GM21360 (cell line): ENCODE data around the gene ZC3H6.
"Not testable (repeated sequence)": the region's sequence is repeated elsewhere in the genome, so short reads cannot be mapped to it uniquely, and the experiment has no call there.

Source experiments
- ATAC-seq: cut with Tn5 transposase; IDR thresholded peaks from one replicate; pipeline ENCODE4 v1.9.1; 2021; ENCODE audit warnings: mild to moderate bottlenecking, moderate library complexity; ENCODE audit not compliant: unreplicated experiment

The ZC3H6 gene

GRCh38 chr2:112332123-112332696, 56.8 kb downstream of the ZC3H6 start:
- ATAC-seq: no peak

DNA sequence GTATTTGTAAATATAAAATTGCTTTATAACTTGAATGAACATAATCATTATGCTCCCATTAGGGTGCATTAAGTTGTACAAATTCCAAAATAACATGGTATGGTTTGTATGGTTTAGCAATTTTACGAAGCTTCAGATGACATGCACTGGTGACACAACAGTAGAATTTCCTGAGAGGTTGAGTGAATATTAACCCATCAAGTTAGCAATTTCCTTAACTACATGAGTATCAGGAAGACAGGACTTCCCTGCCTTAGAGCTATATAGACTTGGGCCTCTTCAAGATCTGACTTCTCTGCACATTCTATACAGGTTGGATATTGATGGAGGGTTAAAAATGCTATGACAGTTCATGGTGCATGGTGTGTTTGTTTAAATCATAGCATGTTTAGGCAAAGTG, 60.2 kb downstream of the ZC3H6 start:
- no peak for ATAC-seq

GRCh38 chr2:112339986-112340385, 64.6 kb downstream of the ZC3H6 start:
- ATAC-seq: no peak

DNA sequence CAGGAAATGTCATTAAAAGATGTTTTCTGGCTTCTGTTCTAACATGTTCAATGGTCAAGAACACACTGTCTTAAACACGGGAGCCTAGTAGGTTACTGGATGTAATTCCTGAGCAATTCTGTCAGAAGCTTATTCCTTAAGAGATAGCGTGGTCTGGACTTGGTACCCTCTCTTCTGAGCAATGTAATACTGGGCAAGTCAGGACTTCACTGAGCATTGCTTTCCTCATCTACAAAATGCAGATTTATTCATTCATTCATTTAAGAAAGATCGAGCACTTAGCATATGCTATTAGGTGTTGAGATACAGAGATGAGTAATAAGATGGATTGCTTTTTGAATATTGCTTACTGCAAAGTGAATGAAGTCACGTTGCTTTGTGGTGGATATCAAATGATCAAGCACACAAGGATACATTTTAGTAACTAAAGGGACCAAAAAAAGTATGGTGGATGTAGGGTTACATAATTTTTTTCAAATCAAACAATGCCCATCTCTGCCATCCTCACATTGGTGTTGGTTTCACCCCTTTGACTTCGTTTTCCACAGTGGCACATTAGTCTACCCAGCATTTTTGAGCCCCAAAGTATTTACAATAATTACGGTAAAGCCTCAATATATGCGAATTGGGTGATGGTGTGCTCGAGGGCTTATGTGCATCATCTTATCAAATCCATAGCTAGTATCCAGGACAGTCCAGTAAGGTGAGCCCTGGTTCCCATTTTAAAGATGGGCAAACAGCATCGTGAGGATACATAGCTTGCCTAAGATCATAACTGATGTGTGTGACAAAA, 65.3 kb downstream of the ZC3H6 start:
- no peak for ATAC-seq

DNA sequence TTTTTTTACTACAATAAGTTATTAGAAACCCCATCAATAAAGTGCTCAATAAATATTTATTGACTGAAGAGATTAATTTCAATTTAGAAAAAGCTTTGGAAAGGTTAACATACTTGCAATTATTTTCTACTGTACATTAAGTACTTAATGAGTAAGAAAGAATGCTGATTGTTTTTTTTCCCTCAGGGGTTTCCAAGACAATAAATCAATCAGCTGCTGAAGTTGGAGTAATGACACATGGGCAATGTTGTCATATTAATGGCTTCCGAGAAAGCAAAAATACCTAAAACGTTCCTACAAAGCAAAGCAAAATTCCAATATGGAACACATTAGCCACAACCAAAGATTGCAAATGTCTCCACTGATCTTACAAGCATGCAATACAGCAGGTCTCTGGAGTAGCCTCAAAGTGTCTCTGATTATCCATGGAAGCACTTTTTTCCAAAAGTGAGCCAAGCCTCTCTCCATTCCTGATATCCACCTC, 66.7 kb downstream of the ZC3H6 start:
- no peak for ATAC-seq

GRCh38 chr2:112343827-112344585, 68.6 kb downstream of the ZC3H6 start:
- ATAC-seq: no peak

DNA sequence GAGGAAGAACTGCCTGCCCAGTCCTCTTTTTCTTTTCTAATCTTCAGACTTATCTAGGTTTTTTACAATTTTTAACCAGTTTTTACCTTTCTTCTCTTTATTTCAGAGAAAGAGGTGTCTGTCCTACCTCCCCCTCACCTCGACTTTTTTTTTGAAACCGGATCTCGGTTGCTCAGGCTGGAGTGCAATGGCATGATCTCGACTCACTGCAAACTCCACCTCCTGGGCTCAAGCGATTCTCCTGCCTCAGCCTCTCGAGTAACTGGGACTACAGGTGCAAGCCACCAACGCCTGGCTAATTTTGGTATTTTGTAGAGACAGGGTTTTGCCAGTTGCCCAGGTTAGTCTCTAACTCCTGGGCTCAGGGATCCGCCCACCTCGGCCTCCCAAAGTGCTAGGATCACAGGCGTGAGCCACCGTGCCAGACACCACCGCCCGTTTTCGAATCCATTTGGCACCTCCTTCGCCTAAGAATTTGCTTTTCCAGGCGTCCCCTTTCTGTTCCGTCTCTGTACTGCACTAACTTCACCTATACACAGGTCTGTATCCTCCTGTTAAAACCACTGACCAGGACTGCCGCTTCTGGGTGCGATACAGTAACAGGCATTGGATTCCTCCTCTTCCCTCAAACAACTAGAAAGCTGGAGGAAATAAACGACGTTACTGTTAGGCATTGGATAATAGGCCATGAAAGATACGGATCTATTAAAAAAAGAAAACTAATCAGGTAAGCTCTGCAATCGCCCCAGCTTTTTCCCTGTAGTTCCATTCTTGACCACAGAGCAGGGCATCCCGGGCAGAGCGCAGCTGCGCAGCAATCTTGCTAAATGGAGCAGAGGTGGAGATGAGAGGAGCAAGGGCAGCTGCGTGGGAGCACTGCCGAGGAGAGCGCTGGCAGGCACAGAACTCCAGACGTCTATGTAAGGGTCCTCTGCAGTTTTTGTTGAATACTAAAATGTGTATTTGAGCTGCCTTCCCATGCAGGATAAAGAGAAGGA, 69.9 kb downstream of the ZC3H6 start:
- ATAC-seq: no peak

DNA sequence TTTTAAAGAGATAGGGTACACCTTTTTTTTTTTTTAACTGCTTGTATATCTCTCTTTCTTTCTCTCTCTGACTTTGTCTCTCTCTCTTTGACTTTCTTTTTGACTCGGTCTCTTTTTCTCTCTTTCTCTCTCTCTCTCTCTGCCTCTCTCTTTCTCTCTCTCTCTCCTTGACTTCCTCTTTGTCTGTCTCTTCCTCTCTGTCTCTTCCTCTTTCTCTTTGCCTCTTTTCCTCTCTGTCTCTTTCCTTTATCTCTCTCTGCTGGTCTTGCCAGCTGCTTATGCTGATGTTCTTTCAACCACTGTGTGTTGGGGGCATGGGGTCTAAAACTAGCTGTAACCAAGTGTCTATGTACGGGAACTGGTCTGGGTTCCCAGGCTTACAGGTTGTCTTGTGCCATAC, 76.9 kb downstream of the ZC3H6 start:
- ATAC-seq: not testable (repeated sequence)

- ATAC-seq: not testable (repeated sequence)
Observed at GRCh38 chr2:112352809-112353603, 77.6 kb downstream of the ZC3H6 start.

- ATAC-seq: not testable (repeated sequence)
Observed at GRCh38 chr2:112354335-112354734, 78.9 kb downstream of the ZC3H6 start.

- ATAC-seq: not testable (repeated sequence)
Observed at GRCh38 chr2:112360055-112360454, 84.7 kb downstream of the ZC3H6 start.
